ACHN (cell line): Measurements from ENCODE around the gene MAN1A2.

Experiments used
- DNase-seq: peaks from one replicate; pipeline ENCODE4 v3.0.0-alpha.2; 2015
- in situ Hi-C: cut with HindIII; loops from 2 replicates; pipeline ENCODE4 v1.10.0; 2017; ENCODE audit warnings: low sequenced_read_pairs, low pct_ligation_motif_present, low pct_unique_long_range_greater_than_20kb

MAN1A2 gene

DNA sequence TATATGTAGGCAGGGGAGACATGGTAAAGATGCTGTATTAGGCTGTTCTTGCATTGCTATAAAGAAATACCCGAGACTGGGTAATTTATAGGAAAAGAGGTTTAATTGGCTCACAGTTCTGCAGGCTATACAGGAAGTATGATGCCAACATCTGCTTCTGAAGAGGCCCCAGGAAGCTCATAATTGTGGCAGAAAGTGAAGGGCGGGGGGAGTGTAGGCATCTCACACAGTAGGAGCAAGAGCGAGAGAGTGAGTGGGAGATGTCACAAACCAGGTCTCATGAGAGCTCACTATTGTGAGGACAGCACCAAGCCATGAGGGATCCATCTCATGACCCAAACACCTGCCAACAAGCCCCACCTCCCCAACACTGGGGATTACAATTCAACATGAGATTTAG is 21.1 kb downstream of the MAN1A2 start:
- DNase-seq = no peak
- in situ Hi-C loops = no loop called here

DNA sequence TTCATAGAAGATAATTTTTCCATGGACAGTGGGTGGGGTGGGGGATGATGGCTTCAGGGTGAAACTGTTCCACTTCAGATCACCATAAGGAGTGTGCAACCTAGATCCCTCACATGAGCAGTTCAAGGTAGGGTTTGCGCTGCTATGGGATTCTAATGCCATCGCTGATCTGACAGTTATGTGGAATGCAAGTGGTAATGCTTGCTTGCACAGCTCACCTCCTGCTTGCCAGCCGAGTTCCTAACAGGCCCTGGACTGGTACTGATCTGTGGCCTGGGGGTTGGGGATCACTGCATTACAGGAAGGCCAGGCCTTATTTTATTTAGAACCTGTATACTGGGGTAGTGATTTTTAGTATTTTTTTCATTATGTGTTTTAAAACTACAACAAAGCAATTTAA is 22.0 kb downstream of the MAN1A2 start:
- DNase-seq = no peak
- in situ Hi-C loops = no loop called here

DNA sequence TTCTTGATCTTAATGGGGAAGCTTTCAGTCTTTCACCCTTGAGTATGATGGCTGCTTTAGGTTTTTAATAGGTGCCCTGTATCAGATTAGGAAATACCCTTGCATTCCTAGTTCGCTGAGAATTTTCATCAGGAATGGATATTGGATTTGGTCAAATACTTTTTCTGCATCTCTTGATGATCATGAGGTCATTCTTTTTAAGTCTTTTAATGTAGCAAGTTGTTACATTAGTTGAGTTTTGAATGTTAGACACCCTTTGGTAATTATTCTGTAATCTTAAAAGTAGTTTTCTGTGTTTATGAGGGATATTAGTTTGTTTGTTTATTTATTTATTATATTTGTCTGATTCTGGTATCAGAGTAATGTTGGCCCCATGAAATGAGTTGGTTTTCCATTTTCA is 22.5 kb downstream of the MAN1A2 start:
- no peak for DNase-seq
- in situ Hi-C loops = no loop called here

DNA sequence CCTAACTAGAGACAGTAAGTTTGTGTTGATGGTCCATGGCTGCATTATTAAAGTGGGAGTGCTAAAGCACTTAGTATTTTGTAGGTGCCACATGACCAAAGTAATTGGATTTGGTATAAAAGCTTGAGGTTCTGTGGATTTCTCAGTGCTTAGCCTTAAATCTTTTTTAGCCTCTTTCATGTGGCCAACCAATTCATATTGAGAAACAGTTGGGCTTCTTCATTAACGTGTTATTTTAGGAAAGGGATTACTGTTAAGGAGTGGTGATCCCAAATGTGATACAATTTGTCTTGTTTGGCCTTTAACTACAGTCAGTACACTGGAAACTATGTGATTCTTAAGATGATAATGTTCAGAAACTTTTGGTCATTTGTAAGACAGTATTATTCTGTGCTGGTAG is 25.5 kb downstream of the MAN1A2 start:
- in situ Hi-C loops = no loop called here

DNA sequence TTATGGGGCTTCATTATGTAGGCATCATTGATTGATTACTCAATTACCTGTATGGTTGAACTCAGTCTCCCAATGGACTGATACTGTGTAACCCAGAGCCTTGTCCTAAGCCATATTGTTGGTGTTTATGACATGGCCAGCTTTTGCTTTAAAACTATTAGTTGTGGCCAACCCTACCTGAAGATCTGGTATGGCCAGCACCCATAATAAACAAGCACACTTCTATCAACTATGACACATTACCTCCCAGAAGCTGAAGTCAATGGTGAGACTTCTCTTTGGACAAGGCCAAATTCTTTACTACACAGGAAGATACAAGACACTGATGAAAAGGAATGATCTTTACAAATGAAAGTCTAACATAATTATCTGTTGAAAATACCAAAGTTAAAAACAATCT is 28.8 kb downstream of the MAN1A2 start:
- in situ Hi-C loops = no loop called here
- no peak for DNase-seq

More for the DNA sequence above, 25.5 kb downstream of the MAN1A2 start:
- DNase-seq = no peak

DNA sequence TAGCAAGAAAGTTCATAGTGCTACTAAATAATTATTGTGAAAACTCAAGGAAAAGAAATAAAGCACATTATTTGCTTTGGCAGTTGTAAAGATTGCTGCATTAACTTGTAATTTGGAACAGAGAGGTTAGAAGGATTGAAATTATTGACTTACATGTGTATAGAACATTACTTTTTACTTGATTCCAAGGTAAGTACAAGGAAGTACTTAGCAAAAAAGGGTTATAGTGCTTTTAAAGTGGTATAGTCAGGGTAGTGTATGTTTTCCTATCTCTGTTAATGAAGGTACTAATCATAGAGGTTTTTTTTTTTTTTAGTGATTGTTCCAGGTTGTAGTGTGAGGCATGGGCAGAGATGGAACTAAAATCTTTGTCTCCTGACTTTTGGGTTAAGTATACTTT is 29.4 kb downstream of the MAN1A2 start:
- no peak for DNase-seq
- in situ Hi-C loops = no loop called here

DNA sequence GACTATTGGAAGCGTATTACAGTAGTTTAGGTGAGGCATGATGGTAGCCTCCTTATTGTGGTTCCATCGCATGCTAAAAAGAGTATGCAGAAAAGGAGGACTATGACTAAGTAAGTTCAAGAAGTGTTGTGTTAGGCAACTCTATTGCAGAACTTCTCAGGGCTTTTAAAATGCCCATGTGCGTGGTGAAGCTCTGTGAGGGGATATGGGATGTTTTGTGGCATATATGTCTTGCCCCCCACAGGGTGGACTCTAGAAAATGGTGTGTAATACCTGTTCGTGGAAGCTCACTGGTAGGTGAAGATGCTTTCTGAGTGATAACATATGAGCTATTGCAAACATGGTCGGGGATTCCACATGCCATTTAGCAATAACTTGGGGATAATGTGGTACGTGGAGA is 31.7 kb downstream of the MAN1A2 start:
- no peak for DNase-seq
- in situ Hi-C loops = no loop called here

DNA sequence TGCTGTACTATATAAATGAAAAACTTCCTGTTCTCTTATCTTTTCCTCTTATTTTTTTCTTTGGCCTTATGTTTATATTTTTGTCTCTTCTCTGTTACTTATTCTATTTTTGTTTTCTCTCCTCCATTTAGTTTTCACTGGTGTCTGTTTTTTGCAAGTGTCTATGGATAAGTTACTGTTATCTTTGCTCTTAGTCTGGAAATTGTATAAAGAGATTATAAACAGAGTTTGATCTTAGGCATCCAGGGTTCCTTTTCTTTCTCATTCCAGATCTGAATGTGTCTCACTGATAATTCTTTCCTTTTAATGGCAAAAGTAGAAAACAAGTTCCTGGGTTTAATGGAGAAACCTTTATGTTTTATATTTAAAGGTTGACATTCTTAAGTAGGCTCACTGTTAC is 34.5 kb downstream of the MAN1A2 start:
- in situ Hi-C loops = no loop called here
- no peak for DNase-seq

DNA sequence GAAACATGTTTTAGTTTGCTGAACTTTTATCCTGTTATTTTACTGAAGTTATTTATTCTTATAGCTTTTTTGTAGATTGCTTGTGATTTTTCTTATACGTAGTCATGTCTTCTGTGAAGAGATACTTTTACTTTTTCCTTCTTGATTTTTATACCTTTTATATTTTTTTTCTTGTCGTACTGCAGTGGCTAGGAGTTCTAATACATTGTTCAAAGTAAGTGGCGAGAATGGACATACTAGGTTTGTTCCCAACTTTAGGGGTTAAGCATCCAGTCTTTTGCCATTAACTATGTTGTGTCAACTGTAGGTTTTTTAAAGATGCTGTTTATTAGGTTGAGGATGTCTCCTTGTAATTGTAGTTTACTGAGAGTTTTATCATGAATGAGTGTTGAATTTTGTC is 36.3 kb downstream of the MAN1A2 start:
- DNase-seq = no peak
- in situ Hi-C loops = no loop called here

DNA sequence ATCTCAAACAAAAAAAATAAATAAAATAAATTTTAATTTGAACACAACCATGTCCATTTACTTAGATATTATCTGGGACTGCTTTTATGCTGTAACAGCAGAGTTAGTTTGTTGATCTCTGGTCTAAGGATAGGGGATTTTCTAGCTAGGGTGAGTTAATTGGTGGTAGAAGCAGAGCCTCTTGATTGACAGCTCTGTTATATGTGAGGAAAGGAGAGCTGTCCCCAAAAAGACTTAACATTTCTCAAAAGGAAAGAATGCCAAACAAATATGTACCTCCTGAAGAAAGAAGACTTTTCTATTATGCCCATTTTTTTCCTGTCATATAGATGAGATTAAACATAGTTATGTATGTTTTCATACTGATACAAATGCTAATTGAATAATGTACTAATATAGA is 37.8 kb downstream of the MAN1A2 start:
- no peak for DNase-seq
- in situ Hi-C loops = no loop called here

DNA sequence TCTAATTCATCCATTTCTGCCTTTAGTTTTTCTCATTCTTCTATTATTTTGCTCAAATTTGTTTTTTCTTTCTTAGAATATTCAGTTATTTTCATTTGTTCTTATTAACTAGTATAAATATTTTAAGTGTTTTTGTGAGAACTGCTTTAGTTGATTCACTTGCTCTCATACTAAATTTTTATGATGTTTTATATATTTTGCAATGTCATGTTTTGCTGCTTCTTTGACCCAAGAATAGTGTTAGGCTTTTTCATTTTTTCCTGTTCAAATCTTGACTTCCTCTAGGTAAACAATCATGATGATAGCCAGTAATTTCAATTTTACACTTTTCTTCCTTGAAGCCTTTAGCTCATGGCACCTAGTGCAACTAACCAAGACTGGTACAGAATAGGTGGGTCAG is 45.2 kb downstream of the MAN1A2 start:
- no peak for DNase-seq
- in situ Hi-C loops = no loop called here

DNA sequence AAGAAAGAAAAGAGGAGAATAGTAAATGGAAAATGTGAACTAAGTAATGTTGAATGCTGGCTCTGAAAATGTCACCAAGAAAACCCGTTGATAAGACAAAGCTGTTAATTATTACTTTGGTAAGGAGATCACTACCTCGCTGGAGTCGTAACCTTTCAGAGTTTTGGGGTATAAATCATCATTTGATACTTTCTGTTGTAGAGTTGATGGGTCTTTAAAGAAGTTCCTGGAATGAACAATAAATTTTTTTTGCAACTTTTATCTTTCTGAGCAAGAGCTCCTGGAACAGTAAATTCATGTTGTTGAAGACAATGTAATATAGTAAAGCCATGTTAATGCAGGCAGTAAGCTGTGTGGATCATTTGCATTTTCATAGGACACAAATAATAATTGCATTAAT is 46.2 kb downstream of the MAN1A2 start:
- in situ Hi-C loops = no loop called here
- no peak for DNase-seq

DNA sequence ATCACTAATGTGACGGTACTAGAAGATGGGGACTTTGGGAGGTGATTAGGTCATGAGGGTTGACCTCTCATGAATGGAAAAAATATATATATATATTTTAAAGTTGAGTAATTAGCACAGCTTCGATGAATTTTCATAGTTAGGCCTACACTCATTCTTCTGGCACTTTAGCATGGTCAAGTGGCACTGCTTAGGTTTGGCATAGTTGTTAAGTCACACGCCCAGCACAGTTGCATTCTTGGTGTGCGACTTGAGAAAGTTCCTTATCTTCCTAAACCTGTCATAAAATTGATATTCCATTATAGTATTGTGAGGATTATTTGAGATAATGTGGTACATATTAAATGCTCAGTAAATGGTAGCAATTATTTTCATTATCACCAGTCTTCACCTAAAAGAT is 47.7 kb downstream of the MAN1A2 start:
- no peak for DNase-seq
- in situ Hi-C loops = no loop called here

DNA sequence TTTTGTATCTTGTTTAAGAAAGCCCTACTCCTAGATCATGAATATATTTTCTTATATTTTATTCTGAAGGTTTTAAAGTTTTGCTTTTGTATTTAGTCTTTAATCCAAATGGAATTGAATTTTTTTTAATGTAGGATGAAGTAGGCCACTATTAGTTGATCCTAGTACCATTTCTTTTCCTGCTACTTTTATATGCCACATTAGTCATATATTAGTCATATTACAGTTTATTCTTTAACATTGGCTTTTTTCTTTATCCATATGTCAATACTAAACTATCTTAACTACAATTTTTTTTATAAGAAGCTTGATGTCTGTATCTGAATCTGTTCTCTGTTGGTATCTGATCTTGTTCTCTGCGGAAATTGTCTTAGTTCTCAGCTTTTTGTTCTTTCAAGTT is 48.8 kb downstream of the MAN1A2 start:
- in situ Hi-C loops = no loop called here
- DNase-seq = no peak

DNA sequence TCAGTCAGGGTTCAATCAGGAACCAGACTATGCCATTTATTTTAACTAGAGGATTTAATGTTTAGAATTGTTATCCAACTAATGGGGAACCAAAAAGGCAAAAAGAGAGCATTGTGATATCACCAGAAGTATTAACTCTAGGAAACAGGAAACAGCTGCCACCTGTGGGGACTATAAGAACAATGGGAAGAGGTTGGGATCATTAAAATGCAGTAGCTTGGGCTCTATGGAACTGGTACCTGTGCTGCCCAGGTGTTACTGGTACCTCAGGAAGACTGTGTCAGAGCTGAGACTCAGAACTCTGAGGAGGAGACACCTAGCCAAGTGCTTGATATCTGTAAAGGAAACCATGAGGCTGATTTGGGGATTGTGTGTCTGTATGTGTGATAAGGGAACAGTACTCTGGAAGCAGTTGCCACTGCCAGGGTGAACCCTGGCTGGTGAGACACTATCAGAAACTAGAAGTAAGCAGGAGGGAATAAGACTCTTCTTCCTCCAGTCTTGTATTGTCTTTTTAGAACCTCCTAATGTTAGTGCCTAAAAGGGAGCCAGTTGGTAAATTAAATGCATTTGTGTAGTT is 49.4 kb downstream of the MAN1A2 start:
- in situ Hi-C loops = no loop called here
- no peak for DNase-seq

DNA sequence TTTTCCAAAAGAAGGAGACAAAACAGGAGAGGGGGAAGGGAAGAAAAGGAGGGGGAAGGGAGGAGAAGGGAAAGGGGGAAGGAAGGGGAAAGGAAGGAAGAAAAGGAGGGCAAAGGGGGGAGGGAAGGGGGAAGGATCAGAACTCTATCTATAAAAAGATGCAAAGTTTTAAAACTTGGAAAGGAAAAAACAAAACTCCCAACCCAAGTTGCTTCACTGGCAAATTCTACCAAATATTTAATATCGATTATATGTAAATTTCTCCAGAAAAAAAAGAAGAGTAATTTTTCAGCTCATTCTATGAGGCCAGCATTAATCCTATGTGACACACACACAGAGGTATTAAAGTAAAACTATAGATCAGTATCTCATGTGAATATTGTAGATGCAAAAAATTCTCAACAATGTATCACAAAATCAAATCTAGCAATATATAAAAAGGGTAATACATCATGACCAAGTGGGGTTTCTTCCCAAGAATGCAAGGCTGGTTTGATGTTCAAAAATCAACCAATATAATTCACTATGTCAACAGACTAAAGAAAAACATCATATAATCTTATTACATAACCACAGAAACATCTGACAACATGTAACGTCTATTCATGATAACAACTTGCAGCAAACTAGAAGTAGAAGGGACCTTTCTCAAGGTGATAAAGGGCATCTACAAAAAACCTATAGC is 57.9 kb downstream of the MAN1A2 start:
- DNase-seq = no peak
- in situ Hi-C loops = no loop called here

DNA sequence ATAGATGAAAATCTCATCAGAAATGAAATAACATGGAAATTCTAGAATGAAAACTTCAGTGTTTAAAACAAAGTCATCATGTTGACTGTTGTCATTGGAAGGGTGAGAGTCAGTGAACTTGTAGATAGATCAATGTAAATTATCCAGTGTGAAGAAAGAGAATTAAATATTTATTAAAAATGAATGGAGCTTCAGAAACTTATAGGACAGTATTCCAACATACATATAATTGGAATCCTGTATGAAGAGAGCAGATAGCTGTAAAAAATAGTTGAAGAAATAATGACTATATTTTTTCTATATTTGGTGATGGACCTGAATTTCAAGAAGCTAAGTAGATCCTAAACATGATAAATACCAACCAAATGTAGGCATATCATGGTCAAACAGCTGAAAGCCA is 60.0 kb downstream of the MAN1A2 start:
- DNase-seq = no peak
- in situ Hi-C loops = no loop called here

DNA sequence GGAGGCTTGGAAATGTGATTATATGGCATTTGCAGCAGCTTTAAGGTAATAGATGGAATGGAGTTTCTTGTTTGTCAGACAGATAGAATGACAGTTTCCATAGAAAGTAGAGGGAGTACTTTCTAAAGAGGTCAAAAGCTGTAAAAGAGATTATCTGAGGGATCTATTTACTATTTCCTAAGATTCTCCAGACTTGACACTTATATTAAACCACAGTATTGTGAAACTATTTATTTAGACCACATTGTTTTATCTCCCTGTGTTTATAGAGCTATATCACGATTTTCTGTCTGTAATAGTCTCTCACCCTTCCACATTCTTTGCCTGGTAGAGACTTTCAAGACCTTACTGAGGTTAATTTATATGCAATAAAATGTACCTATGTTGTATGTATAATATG is 66.7 kb downstream of the MAN1A2 start:
- no peak for DNase-seq
- in situ Hi-C loops = no loop called here

DNA sequence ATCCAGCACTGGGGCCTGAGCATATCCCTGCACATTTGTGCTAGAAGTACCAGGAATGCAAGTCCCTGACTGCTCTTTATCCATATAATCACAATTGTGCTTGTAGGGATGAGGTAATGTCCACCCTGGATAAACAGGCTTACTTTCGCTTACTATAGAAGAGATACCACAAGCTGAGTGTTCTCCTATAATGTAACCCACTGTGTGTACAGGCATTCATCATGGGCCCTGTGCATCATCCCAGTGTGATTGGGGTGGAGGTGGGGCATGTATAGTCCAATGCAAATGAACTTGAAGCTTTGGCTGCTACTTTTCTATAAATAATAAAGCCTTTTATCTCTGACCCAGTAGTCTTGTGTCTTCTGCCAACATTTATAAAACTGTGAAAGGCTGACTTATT is 69.3 kb downstream of the MAN1A2 start:
- DNase-seq = no peak
- in situ Hi-C loops = no loop called here

DNA sequence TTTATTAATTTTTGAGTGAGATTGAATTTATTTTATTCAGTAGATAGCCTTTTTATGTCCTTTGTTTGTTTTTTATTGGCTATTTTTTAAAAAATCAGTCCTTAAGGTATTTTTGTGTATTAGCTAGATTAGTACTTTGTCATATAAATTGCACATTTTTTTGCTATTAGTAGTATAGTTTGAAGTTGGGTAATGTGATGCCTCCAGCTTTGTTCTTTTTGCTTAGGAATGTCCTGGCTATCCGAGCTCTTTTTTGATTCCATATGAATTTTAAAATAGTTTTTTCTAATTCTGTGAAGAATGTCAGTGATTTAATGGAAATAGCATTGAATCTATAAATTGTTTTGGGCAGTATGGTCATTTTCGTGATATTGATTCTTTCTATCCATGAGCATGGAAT is 80.4 kb downstream of the MAN1A2 start:
- in situ Hi-C loops = no loop called here
- DNase-seq = no peak

DNA sequence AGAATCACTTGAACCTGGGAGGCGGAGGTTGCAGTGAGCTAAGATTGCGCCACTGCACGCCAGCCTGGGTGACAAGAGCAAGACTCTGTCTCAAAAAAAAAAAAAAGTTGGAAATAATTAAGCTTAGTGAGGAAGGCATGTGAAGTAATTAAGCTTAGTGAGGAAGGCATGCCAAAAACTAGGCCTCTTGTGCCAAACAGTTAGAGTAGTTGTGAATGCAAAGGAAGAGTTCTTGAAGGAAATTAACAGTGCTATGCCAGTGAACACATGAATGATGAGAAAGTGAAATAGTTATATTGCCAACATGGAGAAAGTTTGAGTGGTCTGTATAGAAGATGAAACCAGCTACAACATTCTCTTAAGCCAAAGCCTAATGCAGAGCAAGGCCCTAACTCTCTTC is 85.0 kb downstream of the MAN1A2 start:
- in situ Hi-C loops = no loop called here
- no peak for DNase-seq
